Limb (tissue), 2 donors: ENCODE data around the gene EPSTI1.

ENCODE experiments used
- DNase-seq, 2 donors: peaks; one replicate each; pipeline ENCODE4 v3.0.0-alpha.2; 2016; ENCODE audit errors: extremely low spot score in 2 of 2

The EPSTI1 gene

DNA sequence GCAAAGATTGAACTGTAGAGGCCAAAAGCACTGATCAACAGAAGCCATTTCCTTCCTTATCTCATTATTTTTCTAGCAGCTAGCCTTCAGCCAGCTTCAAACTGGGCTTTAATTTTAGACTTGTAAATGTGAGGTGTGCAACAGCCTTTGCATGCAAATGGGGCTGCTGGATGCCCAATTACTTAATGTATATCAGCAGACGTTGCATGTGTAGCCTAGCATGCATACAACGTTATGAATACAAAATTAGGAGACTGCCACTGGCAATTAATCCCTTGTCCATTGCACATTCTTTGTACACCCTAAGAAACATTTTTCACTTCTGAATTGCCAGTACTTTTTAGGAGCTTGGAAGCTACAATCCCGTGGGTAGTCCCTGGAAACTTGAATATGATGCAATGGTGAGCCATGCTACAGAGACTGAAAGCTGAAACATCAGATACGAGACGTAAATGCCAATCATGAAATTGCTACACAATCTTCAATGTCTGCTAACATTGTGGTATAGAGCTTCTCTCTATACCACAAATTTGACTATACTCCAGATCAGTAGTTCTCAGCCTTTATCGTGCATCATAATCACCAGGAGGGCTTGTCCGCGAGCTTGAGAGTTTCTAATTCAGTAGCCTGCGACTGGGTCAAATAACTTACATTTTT, 20.2 kb downstream of the EPSTI1 start:
- DNase-seq = no peak

DNA sequence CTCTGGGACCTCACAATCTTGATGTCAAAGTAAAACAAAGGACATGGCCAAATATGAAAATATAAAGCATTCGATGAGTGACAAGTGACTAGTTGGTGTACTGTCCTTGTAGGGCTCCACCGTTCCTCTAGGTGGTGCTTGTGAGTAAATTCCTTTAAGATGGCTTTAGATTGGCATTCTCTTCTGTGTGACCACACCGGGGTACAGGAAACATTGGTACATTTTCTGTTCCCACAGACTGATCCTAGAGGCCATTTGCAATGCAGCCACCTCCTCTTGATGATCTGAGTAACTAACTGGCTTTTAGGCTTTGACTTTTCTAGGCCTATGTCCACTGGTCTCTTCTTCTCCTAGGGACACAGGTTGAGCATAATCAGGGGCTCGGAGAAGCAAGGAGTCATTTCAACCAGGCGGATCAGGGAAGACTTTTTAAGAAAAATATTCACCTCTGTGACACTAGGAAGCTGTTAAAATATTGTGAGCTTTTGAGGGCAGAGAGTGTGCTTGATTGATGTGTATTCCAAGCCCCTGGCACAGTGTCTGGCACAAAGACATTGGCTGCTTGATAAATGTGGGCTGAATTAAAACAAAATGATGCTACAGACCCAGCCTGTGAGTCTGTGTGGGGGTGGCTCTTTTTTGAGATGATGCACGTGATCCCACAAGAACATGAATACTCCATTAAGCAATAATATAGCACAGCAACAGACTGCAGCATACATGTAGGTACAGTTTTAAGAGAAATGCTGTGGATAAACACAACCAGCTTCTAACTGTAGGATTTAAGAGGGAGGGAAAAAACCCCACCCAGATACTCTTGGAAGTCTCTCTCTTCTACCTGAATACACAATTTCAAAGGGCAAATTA, 21.0 kb downstream of the EPSTI1 start:
- DNase-seq = no peak

- peak; percentile 54 to 79 for DNase-seq
These were observed 22.4 kb downstream of the EPSTI1 start for GRCh38 chr13:42969565-42970172.

GRCh38 chr13:42968906-42969305, 23.1 kb downstream of the EPSTI1 start:
- no peak for DNase-seq

DNA sequence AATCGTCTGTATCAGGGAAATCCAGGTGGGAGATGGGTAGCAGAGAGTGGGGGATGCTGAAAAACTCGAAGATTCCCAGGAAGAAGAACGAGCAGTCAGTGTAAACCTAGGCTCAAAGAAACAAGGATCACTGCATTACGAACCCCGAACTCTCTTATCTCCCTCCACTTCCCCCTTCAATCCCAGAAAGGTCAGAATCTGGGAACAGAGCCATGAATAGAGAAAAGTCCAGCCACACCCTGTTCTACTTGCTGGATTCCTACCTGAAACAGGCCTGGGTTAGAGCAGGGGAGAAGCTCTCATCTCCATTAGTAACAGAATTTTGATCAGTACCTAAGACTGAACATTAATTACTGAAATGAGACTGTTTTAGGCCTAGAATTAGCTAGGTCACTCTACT, 24.4 kb downstream of the EPSTI1 start:
- no peak for DNase-seq

GRCh38 chr13:42965281-42965680, 26.8 kb downstream of the EPSTI1 start:
- no peak for DNase-seq

DNA sequence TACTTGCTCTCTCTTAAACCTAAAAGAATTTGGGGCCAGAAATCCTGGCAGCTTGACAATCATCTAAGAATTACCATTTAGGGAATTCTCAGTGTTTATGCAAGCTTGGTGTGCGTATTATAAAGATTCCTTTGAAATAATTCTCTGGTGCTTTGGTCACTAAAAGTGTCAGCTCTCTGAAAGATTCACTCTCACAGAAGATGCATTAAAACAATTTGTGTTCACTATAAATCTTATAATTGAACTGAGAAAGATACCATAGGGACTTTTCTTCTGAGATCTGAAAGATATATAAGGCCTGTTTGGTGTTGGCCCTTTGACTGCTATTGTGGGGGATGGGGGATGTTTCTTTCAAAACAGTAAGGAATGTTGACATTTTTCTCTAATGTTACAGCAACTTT, 27.3 kb downstream of the EPSTI1 start:
- DNase-seq = no peak

DNA sequence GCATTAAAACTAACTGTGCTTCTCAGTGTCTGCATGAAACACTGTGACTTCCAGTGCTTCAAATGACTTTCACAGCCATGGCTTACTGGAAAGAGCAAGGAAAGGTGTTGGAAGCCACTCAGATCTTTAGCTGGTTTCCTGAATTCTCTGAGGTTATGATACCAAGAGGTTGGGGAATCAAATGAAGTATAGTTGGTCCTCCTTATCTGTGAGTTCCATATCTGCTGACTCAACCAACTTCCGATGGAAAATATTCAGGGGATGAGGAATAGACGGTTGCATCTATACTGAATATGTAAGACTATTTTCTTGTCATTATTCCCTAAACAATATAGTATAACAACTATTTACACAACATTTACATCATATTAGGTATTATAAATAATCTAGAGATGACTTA, 32.4 kb downstream of the EPSTI1 start:
- no peak for DNase-seq

DNA sequence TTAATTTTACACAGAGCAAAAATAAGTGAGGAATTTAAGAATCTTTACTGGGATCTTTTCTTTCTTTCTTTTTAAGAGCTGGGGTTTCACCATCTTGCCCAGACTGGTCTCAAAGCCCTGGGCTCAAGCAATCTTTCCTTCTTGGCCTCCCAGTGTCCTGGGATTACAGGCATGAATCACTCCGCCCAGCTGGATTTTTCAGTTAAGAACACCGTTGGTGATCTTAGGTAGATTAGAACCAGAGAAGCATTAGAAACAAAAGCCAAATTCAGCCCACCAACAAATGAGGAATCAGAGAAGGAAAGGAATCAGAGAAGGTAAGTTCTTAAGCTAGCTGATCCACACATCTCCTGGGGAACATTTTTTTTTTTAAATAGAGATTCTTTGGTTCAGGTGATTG, 34.2 kb downstream of the EPSTI1 start:
- no peak for DNase-seq

DNA sequence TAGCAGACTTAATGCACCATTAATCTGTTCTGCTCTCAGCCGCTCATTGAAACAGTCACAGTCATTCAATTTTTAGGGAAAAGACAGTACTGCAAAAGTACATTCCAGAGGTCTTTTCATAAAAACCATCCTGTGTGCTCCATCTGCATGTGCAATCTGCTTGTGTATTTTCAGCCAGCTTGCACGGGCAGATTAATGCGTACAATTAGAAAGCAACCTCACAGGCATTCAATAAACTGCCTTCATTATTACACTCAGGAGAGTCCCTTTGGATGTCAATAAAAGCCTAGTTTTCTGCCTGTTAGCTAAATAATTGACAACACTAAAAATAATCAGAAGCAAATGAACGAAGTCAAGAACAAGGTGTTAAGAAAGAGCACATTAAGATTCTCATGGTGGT, 41.9 kb downstream of the EPSTI1 start:
- DNase-seq = no peak

- no peak for DNase-seq
These were observed 44.1 kb downstream of the EPSTI1 start for GRCh38 chr13:42947925-42948324.

DNA sequence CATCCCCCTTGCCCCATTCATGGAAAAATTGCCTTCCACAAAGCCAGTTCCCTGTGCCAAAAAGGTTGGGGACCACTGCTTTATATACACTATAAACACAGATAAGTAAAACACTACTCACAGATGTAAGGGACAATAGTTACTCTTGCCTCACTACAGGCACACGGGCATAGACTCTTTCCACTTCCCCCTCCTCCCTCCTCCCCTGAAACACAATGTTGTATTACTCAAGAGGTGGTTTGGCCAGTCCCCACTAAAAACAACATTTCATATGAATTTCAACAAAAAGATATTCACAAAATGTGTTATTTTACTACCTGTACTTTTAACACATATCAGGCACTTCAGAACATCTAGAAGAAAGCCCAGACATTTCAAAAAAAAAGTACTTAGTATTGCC, 45.1 kb downstream of the EPSTI1 start:
- no peak for DNase-seq

GRCh38 chr13:42929886-42930535, 62.0 kb downstream of the EPSTI1 start:
- no peak for DNase-seq

- DNase-seq = peak in 1 of 2 donors; percentile 56
These were observed 65.5 kb downstream of the EPSTI1 start for GRCh38 chr13:42926555-42926954.

DNA sequence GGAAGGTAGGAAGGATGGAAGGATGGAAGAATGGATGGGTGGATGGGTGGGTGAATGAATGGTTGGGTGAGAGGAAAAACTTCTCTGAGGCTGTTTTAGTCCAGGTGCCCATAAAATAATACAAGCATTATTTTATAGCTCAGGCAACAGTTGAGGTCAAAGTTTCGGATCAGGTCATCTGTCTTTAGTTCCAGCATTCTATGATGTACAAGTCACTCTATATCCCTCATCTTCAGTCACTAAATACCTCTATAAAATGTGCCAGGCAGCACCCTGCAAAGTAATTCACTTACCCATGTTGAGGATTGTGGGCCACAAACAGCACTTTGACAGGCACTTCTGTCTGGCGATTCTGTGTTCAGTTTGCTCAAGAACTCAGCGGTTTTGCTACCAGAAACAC, 66.0 kb downstream of the EPSTI1 start:
- no peak for DNase-seq

GRCh38 chr13:42925626-42926025, 66.4 kb downstream of the EPSTI1 start:
- no peak for DNase-seq

DNA sequence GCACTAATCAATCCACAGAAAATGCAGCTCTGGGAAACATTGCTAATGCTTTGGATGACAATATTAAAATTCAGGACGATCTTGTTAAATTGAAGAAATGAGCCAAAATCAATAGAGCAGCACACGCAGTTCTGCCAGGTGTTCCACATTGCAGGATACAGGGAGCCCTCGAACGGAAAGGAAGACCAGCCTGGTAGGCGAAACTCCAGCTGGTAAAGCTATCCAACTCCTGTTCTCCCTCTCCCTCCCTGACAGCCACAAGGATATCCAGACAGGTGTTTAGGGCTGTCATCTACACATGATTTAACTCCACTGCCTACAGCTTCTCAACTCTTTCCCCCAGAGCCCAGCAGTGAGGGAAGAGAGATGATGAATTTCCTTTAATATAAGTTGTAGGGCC, 67.7 kb downstream of the EPSTI1 start:
- peak in 1 of 2 donors; percentile 38 for DNase-seq

DNA sequence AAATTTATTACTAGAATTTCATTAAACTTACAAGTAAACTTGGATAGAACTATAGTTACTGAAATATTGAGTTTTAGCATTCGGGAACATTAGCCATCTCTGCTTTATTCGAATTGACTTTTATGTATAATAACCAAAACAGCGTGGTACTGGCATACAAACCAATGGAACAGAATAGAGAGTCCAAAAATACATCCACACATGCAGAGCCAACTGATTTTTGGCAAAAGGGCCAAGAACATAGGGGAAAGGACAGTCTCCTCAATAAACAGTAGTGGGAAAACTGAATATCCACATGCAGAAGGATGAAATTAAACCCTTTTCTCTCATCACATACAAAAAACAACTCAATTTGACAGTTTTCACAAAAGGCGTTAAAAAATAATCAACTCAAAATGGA, 84.3 kb downstream of the EPSTI1 start:
- DNase-seq = no peak

- DNase-seq = no peak
These were observed 85.8 kb downstream of the EPSTI1 start for GRCh38 chr13:42906257-42906656.

- DNase-seq = no peak
These were observed 86.5 kb downstream of the EPSTI1 start for GRCh38 chr13:42905579-42905978.

- DNase-seq = no peak
These were observed 92.8 kb downstream of the EPSTI1 start for GRCh38 chr13:42899266-42899665.

DNA sequence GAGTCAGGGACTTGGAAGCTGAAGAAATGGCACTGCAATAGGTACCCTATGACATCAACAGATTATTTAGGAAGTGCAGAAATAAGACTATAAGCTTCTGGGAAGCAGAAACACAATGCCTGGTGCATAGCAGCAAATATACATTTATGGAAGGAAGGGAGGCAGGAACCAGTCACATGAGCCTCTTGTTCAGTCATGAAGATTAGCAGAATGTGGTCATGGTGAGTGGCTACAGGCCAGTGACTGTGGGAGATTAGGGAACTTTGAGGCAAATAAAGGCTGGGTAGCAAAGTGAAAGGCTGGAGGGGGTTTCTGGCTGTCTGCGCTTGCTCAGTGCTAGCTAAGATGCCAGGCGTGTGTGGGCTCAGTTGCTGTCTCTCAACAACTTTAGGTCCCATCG, 96.3 kb downstream of the EPSTI1 start:
- no peak for DNase-seq
